ENCODE measurements around the gene FBXW9. TPM values are rescaled to one million over a fixed set of nuclear protein-coding genes. Genes with fewer than 3 reads are reported as not detected.

Gene FBXW9
- total and polyA plus RNA-seq, 2 experiments from 2014 or later = 9.1 to 10.9 TPM

DNA sequence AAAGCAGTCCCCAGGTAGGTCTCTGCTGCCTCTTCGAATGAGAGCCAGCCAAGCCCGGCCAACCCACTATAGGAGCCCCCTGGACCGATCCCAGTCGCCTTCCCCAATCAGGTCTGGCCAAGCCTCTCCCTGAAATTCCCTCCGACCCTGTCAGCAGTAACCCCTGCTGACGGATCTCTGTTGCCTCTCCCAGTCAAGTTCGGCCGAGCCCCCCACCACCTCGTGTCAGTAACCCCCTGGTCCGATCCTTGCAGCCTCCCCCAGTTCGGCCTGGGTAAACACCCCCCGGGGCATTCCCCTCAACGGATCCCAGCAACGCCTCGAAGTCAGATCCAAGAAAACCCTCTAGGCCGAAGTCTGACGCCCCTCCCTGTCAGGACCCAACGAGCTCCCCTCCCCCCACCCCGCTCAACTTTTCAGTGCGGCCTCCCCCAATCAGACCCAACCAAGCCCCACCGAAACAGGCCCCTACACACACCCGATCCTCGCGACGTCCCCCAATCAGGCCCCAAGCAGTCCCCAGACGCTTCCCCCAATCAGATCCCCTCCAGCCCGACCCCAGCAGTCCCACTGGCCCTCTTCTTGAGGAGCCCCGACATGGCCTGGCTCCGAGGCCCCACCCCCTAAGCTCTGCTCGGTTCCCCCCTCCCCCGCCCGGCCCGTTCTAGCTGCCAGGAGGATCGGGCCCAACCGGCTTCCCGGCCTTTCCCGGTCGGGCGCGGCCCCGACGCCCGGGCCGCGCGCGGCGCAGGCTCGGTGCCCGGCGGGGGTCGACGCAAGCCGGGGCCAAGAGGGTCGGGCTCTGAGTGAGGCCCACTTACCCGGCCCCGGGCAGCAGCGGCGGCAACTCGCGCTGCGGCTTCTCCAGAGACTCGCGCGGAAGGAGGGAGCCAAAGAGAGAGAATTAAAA lies 25.5 kb upstream of the FBXW9 start:
- WGBS (ENCODE audit: low lambda C conversion rate, missing lambda C conversion rate) = under 1% methylated on average over 55 of the region's 65 CpGs
- Histone ChIP-seq H3K36me3 (replicated peaks; ENCODE audit: insufficient read depth, low read depth) (no peaks in the 10 kb centered on the region), H3K4me1 (ENCODE audit: insufficient read depth) (peaks cover 10% of the 10 kb centered on the region)

DNA sequence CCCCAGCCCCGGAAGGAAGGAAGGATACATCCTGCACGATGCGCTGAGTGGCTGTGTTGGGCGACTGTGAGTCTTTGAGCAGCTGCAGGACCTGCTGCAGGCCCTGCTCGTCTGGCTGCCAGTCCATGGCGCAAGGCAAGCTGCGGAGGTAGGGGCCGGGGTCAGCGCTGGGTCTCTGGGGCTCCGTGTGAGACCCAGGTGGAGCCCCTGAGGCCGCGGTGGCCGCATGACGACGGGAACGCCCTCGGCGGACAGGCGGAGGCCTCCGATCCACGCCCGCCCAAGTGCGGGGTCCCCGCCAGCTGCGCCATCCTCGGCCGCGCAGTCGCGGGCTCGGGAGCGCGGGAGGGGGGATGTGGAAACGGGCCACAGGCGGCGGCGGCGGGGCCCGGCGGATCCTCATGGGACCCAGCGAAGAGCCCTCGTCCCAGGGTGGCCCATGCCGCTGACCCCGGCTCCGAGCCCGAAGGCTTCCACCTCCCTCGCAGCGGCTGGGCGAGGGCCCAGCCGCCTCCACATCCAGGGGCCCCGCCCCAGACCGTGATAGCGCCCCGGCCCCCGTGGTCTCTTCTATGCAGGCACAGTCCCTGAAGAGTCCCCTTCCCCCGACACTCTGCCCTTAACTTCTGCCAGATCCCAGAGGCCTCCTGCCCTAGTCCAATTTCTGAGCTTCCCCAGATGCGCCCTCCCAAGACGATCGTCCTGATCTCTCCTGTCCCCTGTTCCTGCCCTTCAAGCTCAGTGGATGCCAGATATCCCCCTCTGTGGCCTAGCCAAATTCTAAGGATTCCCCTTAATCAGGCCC lies 24.6 kb upstream of the FBXW9 start:
- peak; percentile 49 for DNase-seq (ENCODE audit: low spot score)
- TF ChIP-seq, protein P1, sequence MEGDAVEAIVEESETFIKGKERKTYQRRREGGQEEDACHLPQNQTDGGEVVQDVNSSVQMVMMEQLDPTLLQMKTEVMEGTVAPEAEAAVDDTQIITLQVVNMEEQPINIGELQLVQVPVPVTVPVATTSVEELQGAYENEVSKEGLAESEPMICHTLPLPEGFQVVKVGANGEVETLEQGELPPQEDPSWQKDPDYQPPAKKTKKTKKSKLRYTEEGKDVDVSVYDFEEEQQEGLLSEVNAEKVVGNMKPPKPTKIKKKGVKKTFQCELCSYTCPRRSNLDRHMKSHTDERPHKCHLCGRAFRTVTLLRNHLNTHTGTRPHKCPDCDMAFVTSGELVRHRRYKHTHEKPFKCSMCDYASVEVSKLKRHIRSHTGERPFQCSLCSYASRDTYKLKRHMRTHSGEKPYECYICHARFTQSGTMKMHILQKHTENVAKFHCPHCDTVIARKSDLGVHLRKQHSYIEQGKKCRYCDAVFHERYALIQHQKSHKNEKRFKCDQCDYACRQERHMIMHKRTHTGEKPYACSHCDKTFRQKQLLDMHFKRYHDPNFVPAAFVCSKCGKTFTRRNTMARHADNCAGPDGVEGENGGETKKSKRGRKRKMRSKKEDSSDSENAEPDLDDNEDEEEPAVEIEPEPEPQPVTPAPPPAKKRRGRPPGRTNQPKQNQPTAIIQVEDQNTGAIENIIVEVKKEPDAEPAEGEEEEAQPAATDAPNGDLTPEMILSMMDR (IDR thresholded peaks at IDR 0.05; ENCODE audit: poor library complexity) = no peak
- no peak for TF ChIP-seq EZH2phosphoT487 (IDR thresholded peaks at IDR 0.05; ENCODE audit: low read depth, severe bottlenecking, unreplicated experiment)
- no peak for TF ChIP-seq EZH2 (IDR thresholded peaks at IDR 0.05; ENCODE audit: borderline replicate concordance)
- Histone ChIP-seq H3K4me1 (ENCODE audit: insufficient read depth) (peaks cover 10% of the 10 kb centered on the region), H3K27me3 (no peaks in the 10 kb centered on the region), H3K9me2 (replicated peaks; ENCODE audit: insufficient read depth) (no peaks in the 10 kb centered on the region), H3K9me3 (ENCODE audit: low read depth) (no peaks in the 10 kb centered on the region), H3K4me3 (peak overlapping the region; percentile 60), H3K79me2 (peaks cover 65% of the 10 kb centered on the region), H3K36me3 (replicated peaks; ENCODE audit: insufficient read depth, low read depth) (no peaks in the 10 kb centered on the region), H2AFZ (peak overlapping the region; percentile 10), H3K27ac (peak overlapping the region; percentile 95), H3K4me2 (peak overlapping the region; percentile 99), H4K20me1 (ENCODE audit: insufficient read depth, poor library complexity, severe bottlenecking) (peaks cover 7% of the 10 kb centered on the region)
- WGBS (ENCODE audit: low lambda C conversion rate, missing lambda C conversion rate) = 8% methylated on average over 36 of the region's 59 CpGs

More for the DNA sequence above, 25.5 kb upstream of the FBXW9 start:
- Histone ChIP-seq H3K4me3 (peak overlapping the region; percentile 60), H2AFZ (peak overlapping the region; percentile 10), H3K9me2 (replicated peaks; ENCODE audit: insufficient read depth) (no peaks in the 10 kb centered on the region), H4K20me1 (ENCODE audit: insufficient read depth, poor library complexity, severe bottlenecking) (peaks cover 7% of the 10 kb centered on the region), H3K27me3 (no peaks in the 10 kb centered on the region), H3K4me2 (peak overlapping the region; percentile 99), H3K9me3 (ENCODE audit: low read depth) (no peaks in the 10 kb centered on the region), H3K27ac (peak overlapping the region; percentile 95), H3K79me2 (peaks cover 58% of the 10 kb centered on the region)
- TF ChIP-seq EZH2phosphoT487 (IDR thresholded peaks at IDR 0.05; ENCODE audit: low read depth, severe bottlenecking, unreplicated experiment) (no peak), EZH2 (IDR thresholded peaks at IDR 0.05; ENCODE audit: borderline replicate concordance) (no peak)
- TF ChIP-seq, protein P1 (IDR thresholded peaks at IDR 0.05; ENCODE audit: poor library complexity) = no peak
- DNase-seq (ENCODE audit: low spot score) = peak; percentile 91

DNA sequence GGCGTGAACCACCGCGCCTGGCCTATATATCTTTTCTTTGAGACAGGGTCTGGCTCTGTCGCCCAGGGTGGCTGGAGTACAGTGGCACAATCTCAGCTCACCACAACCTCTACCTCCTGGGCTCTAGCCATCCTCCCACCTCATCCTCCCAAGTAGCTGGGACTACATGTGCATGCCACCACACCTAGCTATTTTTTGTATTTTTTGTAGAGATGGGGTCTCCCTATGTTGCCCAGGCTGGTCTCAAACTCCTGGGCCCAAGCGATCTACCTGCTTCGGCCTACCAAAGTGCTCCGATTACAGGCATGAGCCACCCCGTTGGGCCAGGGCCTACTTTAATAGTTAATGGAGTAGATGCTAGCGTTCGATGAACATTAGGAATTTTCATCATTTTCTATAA lies 23.9 kb upstream of the FBXW9 start:
- H3K4me2 ChIP-seq = peak overlapping the region; percentile 99
- no peak for TF ChIP-seq EZH2phosphoT487 (IDR thresholded peaks at IDR 0.05; ENCODE audit: low read depth, severe bottlenecking, unreplicated experiment)
- no peak for TF ChIP-seq EZH2 (IDR thresholded peaks at IDR 0.05; ENCODE audit: borderline replicate concordance)
- TF ChIP-seq, protein P1 (IDR thresholded peaks at IDR 0.05; ENCODE audit: poor library complexity) = no peak
- H4K20me1 ChIP-seq (ENCODE audit: insufficient read depth, poor library complexity, severe bottlenecking) = peaks cover 7% of the 10 kb centered on the region
- H3K27ac ChIP-seq = peak overlapping the region; percentile 95
- no peaks in the 10 kb centered on the region for H3K9me2 ChIP-seq (replicated peaks; ENCODE audit: insufficient read depth)
- DNase-seq (ENCODE audit: low spot score) = no peak
- H3K36me3 ChIP-seq (replicated peaks; ENCODE audit: insufficient read depth, low read depth) = no peaks in the 10 kb centered on the region
- peaks cover 10% of the 10 kb centered on the region for H3K4me1 ChIP-seq (ENCODE audit: insufficient read depth)
- H2AFZ ChIP-seq = no peak overlapping the region
- no peaks in the 10 kb centered on the region for H3K27me3 ChIP-seq
- WGBS (ENCODE audit: low lambda C conversion rate, missing lambda C conversion rate) = 93% methylated on average over 10 of the region's 10 CpGs
- no peaks in the 10 kb centered on the region for H3K9me3 ChIP-seq (ENCODE audit: low read depth)
- peaks cover 70% of the 10 kb centered on the region for H3K79me2 ChIP-seq
- peak overlapping the region; percentile 60 for H3K4me3 ChIP-seq

Measured in hepatocyte (in vitro differentiated cells).